ENCODE data around the gene FN1. TPM values are rescaled to one million over a fixed set of nuclear protein-coding genes. Genes with fewer than 3 reads are reported as not detected.

The FN1 gene
- total RNA-seq, 6 donors from 2014 or later = 310 to 1,686 (median 1,133) TPM

DNA sequence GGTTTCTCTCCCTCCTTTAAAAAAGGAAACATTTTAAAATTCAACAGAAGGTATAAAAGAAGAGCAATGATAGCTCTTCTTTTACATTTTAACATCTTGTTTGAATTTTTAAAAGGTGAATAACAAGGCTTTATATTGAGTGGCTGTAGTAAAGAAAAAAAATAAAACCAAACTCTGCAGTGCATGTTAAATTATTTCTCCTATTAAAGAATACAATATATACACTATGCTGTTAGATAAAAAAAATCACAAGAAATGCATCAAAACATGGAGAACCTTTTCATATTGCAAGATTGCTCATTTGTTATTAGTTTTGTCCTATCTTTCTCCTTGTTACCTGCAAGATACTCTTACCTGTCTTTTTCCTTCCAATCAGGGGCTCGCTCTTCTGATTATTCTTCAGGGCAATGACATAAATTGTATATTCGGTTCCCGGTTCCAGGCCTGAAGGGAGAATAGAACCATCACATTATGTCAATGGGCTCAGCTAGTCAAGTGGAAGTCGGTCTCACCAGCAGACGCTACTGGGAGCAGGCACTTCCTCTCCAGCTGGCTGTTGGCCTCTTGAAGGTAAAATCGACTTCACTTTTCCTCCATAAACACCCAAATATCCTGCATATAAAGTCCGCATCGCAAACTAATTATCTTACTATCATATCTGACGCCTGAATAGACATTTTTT is 62.8 kb downstream of the FN1 start:
- no peaks in the 10 kb centered on the region for H3K27me3 ChIP-seq
- H3K36me3 ChIP-seq = peaks cover 13 to 61% (median 35%) of the 10 kb centered on the region in 4 donors
- no peak for TF ChIP-seq POLR2A (IDR thresholded peaks at IDR 0.05)
- TF ChIP-seq, protein P1, sequence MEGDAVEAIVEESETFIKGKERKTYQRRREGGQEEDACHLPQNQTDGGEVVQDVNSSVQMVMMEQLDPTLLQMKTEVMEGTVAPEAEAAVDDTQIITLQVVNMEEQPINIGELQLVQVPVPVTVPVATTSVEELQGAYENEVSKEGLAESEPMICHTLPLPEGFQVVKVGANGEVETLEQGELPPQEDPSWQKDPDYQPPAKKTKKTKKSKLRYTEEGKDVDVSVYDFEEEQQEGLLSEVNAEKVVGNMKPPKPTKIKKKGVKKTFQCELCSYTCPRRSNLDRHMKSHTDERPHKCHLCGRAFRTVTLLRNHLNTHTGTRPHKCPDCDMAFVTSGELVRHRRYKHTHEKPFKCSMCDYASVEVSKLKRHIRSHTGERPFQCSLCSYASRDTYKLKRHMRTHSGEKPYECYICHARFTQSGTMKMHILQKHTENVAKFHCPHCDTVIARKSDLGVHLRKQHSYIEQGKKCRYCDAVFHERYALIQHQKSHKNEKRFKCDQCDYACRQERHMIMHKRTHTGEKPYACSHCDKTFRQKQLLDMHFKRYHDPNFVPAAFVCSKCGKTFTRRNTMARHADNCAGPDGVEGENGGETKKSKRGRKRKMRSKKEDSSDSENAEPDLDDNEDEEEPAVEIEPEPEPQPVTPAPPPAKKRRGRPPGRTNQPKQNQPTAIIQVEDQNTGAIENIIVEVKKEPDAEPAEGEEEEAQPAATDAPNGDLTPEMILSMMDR (IDR thresholded peaks at IDR 0.05) = no peak
- TF ChIP-seq EP300 (IDR thresholded peaks at IDR 0.05) = no peak
- no peak for TF ChIP-seq POLR2AphosphoS5 (IDR thresholded peaks at IDR 0.05)
- no peak for DNase-seq
- H3K4me3 ChIP-seq = no peak overlapping the region
- H3K9me3 ChIP-seq = no peaks in the 10 kb centered on the region
- no peak overlapping the region for H3K27ac ChIP-seq
- ATAC-seq (ENCODE audit: low FRiP score in 2 of 2) = no peak
- H3K4me1 ChIP-seq = no peaks in the 10 kb centered on the region
- WGBS, 2 donors = 92 to 94% methylated on average over 9 of the region's 9 CpGs

DNA sequence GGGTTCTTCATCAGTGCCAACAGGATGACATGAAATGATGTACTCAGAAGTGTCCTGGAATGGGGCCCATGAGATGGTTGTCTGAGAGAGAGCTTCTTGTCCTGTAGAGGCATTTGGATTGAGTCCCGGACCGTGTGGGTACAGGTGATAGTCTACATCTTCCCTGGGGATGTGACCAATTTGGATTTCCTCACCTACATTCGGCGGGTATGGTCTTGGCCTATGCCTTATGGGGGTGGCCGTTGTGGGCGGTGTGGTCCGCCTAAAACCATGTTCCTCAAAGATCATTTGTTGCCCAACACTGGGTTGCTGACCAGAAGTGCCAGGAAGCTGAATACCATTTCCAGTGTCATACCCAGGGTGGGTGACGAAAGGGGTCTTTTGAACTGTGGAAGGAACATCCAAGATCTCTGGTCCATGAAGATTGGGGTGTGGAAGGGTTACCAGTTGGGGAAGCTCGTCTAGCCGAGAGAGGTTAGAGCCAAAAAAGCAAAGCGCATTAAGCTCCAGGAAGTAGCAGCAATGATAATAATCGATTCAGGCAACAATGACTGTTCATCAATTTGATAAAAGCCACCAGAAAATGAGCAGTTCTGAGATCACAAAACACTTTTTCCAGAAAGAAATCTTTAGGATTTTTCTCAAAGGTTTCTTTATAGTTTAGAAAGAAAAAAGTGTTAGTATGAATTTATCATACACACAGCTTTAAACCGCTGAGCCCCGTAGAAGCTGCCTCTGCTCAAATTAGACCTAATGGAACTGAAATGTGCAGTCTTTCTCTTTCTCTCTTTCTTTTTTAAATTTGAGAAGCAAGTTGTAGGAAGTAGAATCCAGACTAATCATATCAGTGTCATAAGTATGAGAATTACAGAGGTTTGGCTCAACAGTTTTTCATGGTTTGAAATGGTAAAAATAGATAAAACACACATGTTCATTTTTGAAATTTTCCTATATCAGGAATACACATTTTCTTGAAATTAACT is 63.7 kb downstream of the FN1 start:
- Histone ChIP-seq H3K36me3 (peaks cover 9 to 65% (median 34%) of the 10 kb centered on the region in 4 donors), H3K4me1 (no peaks in the 10 kb centered on the region), H3K9me3 (no peaks in the 10 kb centered on the region), H3K27ac (no peak overlapping the region), H3K27me3 (no peaks in the 10 kb centered on the region), H3K4me3 (no peak overlapping the region)
- DNase-seq (no peak), ATAC-seq (ENCODE audit: low FRiP score in 2 of 2) (peak in 1 of 2 donors; percentile 23)
- TF ChIP-seq POLR2AphosphoS5 (IDR thresholded peaks at IDR 0.05) (no peak), POLR2A (IDR thresholded peaks at IDR 0.05) (no peak), EP300 (IDR thresholded peaks at IDR 0.05) (no peak)
- TF ChIP-seq, protein P1 (IDR thresholded peaks at IDR 0.05) = no peak
- 89 to 91% methylated on average over 9 to 14 of the region's 14 CpGs for WGBS, 2 donors

DNA sequence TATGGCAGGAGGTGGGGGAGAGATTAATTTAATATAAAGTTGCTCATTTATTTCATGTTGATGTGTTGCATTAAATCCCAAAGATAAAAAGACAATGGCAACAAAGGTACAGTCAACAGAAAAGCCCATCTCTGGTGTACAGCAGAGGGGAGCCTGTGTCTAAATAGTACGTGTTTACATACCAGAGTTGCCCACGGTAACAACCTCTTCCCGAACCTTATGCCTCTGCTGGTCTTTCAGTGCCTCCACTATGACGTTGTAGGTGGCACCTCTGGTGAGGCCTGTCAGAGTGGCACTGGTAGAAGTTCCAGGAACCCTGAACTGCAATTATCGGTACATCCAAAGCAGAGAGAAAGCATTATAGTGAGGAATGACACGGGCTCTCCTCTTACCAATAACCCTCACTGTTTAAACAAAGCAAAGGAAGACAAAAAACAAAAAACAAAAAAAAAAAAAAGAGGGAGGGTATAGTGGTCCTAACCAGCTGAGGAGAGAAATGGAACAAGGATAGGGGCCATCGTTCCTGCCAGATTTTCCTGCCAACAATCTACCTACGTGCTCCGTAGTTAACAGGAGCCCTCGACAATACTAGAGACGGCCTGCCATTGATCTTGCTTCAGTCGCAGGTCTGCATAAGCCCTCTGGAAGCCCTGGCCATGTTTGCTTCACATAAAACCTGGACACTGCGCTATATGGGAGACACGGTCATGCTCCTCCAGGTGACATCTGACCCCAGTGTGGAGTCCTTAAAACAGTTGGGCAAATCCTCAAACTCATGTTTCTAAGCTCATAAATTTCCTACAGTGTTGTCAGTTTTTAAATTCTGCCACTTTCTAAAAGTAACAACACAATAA is 65.5 kb downstream of the FN1 start:
- no peak overlapping the region for H3K27ac ChIP-seq

DNA sequence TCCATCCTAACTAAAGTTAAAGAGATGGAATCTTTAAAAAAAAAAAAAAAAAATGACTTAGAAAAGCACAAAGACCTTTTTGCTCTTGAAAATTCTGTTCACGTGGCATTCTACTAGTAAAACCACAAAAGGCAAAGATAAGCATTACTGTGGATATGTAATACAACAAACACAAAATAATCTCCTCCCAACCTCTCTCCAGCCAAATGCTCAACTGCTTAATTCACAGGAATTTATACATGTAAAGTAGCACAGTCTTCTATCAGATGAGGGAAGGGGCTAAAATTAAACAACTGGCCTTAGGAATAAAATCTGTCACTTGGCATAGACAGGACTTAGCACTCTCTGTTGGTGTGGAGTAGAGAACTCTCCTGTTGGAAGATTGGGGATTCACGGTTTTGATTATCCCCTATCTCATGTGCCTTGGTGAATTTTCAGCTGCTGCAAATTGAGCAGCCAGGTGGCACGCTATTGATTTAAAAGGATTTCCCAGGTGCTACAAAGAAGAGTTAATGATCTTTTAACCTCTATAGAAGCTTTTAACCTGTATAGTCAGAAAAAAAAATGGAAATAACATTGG is 66.6 kb downstream of the FN1 start:
- no peaks in the 10 kb centered on the region for H3K9me3 ChIP-seq
- no peaks in the 10 kb centered on the region for H3K27me3 ChIP-seq
- TF ChIP-seq EP300 (IDR thresholded peaks at IDR 0.05) (no peak), POLR2A (IDR thresholded peaks at IDR 0.05) (no peak), POLR2AphosphoS5 (IDR thresholded peaks at IDR 0.05) (no peak)
- TF ChIP-seq, protein P1 (IDR thresholded peaks at IDR 0.05) = no peak
- WGBS, 2 donors = 84 to 86% methylated on average over 3 of the region's 3 CpGs
- peaks cover 3 to 56% (median 23%) of the 10 kb centered on the region in 4 donors for H3K36me3 ChIP-seq
- no peaks in the 10 kb centered on the region for H3K4me1 ChIP-seq
- no peak for ATAC-seq (ENCODE audit: low FRiP score in 2 of 2)
- H3K27ac ChIP-seq = no peak overlapping the region
- no peak overlapping the region for H3K4me3 ChIP-seq
- no peak for DNase-seq

More for the DNA sequence above, 65.5 kb downstream of the FN1 start:
- Histone ChIP-seq H3K4me3 (no peak overlapping the region), H3K4me1 (no peaks in the 10 kb centered on the region), H3K27me3 (no peaks in the 10 kb centered on the region), H3K36me3 (peaks cover 7 to 56% (median 27%) of the 10 kb centered on the region in 4 donors), H3K9me3 (no peaks in the 10 kb centered on the region)
- peak in 1 of 2 donors; percentile 67 for ATAC-seq (ENCODE audit: low FRiP score in 2 of 2)
- TF ChIP-seq EP300 (IDR thresholded peaks at IDR 0.05) (no peak), POLR2AphosphoS5 (IDR thresholded peaks at IDR 0.05) (no peak), POLR2A (IDR thresholded peaks at IDR 0.05) (no peak)
- TF ChIP-seq, protein P1 (IDR thresholded peaks at IDR 0.05) = no peak
- 84 to 87% methylated on average over 14 of the region's 14 CpGs for WGBS, 2 donors
- no peak for DNase-seq
